T-helper 2 cell treated with Interferon-gamma antibody and Interleukin-4, amounts not matched to agents 100 ng/mL and 5 ng/mL, for 36 hours (primary cell): ENCODE measurements around the gene HID1. TPM values are rescaled to one million over a fixed set of nuclear protein-coding genes. Genes with fewer than 3 reads are reported as not detected.

Experiments used
- intact Hi-C: fragments of 100-400 bp; cut with micrococcal nuclease; formaldehyde crosslinking; loops from one replicate; pipeline ENCODE4 v1.15.1; 2023
- total RNA-seq: library from RNA; stranded (reverse); gene quantifications from 2 replicates; pipeline ENCODE4 v1.2.3, GENCODE V29; 2022

The HID1 gene
- total RNA-seq, 1 donor from 2014 or later = 0.59 TPM

GRCh38 chr17:75001915-75002843 lies 29.6 kb upstream of the HID1 start:
- intact Hi-C loops = no loop called here

GRCh38 chr17:74999523-74999922 lies 27.0 kb upstream of the HID1 start:
- intact Hi-C loops = no loop called here

GRCh38 chr17:74998783-74999182 lies 26.2 kb upstream of the HID1 start:
- intact Hi-C loops = no loop called here

GRCh38 chr17:74995847-74996246 lies 23.3 kb upstream of the HID1 start:
- intact Hi-C loops = no loop called here

GRCh38 chr17:74994440-74994839 lies 21.9 kb upstream of the HID1 start:
- intact Hi-C loops = no loop called here

GRCh38 chr17:74992223-74992622 lies 19.7 kb upstream of the HID1 start:
- intact Hi-C loops = no loop called here

GRCh38 chr17:74990581-74991105 lies 18.1 kb upstream of the HID1 start:
- intact Hi-C loops = no loop called here

GRCh38 chr17:74987909-74988711 lies 15.6 kb upstream of the HID1 start:
- intact Hi-C loops = loop anchor here (2.0 kb wide), 2 partner anchors 25 to 47 kb away; partner anchors contain the start of gene MRPL58

- intact Hi-C loops = loop anchor here (2.0 kb wide), 2 partner anchors 25 to 47 kb away; partner anchors contain the start of gene MRPL58
Observed at GRCh38 chr17:74987418-74987908, 14.9 kb upstream of the HID1 start, which contains the start of gene CDR2L. Gene CDR2L, plus strand, starts transcription at chr17:74987632. Its CDS starts 412 bp downstream, at chr17:74988044.

GRCh38 chr17:74986206-74986576 lies 13.6 kb upstream of the HID1 start:
- intact Hi-C loops = loop anchor here (2.0 kb wide), 2 partner anchors 27 to 49 kb away; partner anchors contain the start of gene MRPL58

GRCh38 chr17:74982663-74983313 lies 10.2 kb upstream of the HID1 start:
- intact Hi-C loops = loop anchor here (1.0 kb wide), 1 partner anchor 109 kb away; no protein-coding TSS in a partner anchor

- intact Hi-C loops = loop anchor here (1.0 kb wide), 1 partner anchor 109 kb away; no protein-coding TSS in a partner anchor
Observed at GRCh38 chr17:74981979-74982662, 9.6 kb upstream of the HID1 start.

- intact Hi-C loops = no loop called here
Observed at GRCh38 chr17:74981318-74981978, 8.9 kb upstream of the HID1 start.

- intact Hi-C loops = no loop called here
Observed at GRCh38 chr17:74979408-74980146, 7.0 kb upstream of the HID1 start.

GRCh38 chr17:74978240-74978639 lies 5.7 kb upstream of the HID1 start:
- intact Hi-C loops = no loop called here

GRCh38 chr17:74977802-74978201 lies 5.2 kb upstream of the HID1 start:
- intact Hi-C loops = no loop called here

- intact Hi-C loops = no loop called here
Observed at GRCh38 chr17:74975943-74976342, 3.4 kb upstream of the HID1 start.

GRCh38 chr17:74972973-74973328 lies 392 bp upstream of the HID1 start:
- intact Hi-C loops = loop anchor here (5.0 kb wide), 1 partner anchor 39 kb away; the partner anchor contains the start of gene MRPL58

- intact Hi-C loops = loop anchor here (5.0 kb wide), 1 partner anchor 41 kb away; the partner anchor contains the start of gene MRPL58
Observed at GRCh38 chr17:74971842-74972106, 785 bp downstream of the HID1 start.
